ENCODE results near the gene C16orf78. TPM values are rescaled to one million over a fixed set of nuclear protein-coding genes. Genes with fewer than 3 reads are reported as not detected.

Gene C16orf78
- polyA plus RNA-seq, 1 donor from 2014 or later: not detected

- H3K4me2 ChIP-seq (ENCODE audit: low read length): no peak overlapping the region
- no peaks in the 10 kb centered on the region for H3K9me2 ChIP-seq (ENCODE audit: insufficient read depth, low read length)
- H3K27ac ChIP-seq (ENCODE audit: low read length): no peak overlapping the region
- H3K27me3 ChIP-seq (ENCODE audit: insufficient read depth, low read depth, low read length): no peaks in the 10 kb centered on the region
- H3K36me3 ChIP-seq (ENCODE audit: insufficient read depth, low read length): no peaks in the 10 kb centered on the region
- H3F3A ChIP-seq (ENCODE audit: insufficient read depth, low read length, poor library complexity, severe bottlenecking): no peaks in the 10 kb centered on the region
- H3K9me3 ChIP-seq (ENCODE audit: low read length): peaks cover 4% of the 10 kb centered on the region
- TF ChIP-seq CTCF (IDR thresholded peaks at IDR 0.05; ENCODE audit: poor library complexity, severe bottlenecking) (peak; percentile 18), SMC3 (conservative IDR thresholded peaks at IDR 0.05; ENCODE audit: poor library complexity) (no peak)
- no peak overlapping the region for H3K9ac ChIP-seq (ENCODE audit: low read length)
- H3K79me2 ChIP-seq (replicated peaks; ENCODE audit: insufficient read depth, low read length): no peaks in the 10 kb centered on the region
- no peak overlapping the region for H3K4me3 ChIP-seq (ENCODE audit: low read length)
- no peaks in the 10 kb centered on the region for H4K20me1 ChIP-seq (ENCODE audit: insufficient read depth)
- no peak overlapping the region for H2AFZ ChIP-seq (ENCODE audit: low read depth, low read length)
Observed at GRCh38 chr16:49405530-49405929, 31.9 kb downstream of the C16orf78 start.

- H3K27ac ChIP-seq (ENCODE audit: low read length): no peak overlapping the region
- H3K27me3 ChIP-seq (ENCODE audit: insufficient read depth, low read depth, low read length): no peaks in the 10 kb centered on the region
- H3K4me2 ChIP-seq (ENCODE audit: low read length): no peak overlapping the region
- TF ChIP-seq CTCF (IDR thresholded peaks at IDR 0.05; ENCODE audit: poor library complexity, severe bottlenecking) (peak; percentile 98), EZH2 (IDR thresholded peaks at IDR 0.05; ENCODE audit: borderline replicate concordance, insufficient read depth, low read length, poor library complexity, severe bottlenecking) (no peak), SMC3 (conservative IDR thresholded peaks at IDR 0.05; ENCODE audit: poor library complexity) (peak; percentile 100), MXI1 (conservative IDR thresholded peaks at IDR 0.05; ENCODE audit: poor library complexity, severe bottlenecking) (peak; percentile 48), RAD21 (conservative IDR thresholded peaks at IDR 0.05) (peak; percentile 100)
- no peaks in the 10 kb centered on the region for H3F3A ChIP-seq (ENCODE audit: insufficient read depth, low read length, poor library complexity, severe bottlenecking)
- H2AFZ ChIP-seq (ENCODE audit: low read depth, low read length): no peak overlapping the region
- H4K20me1 ChIP-seq (ENCODE audit: insufficient read depth): no peaks in the 10 kb centered on the region
- no peak overlapping the region for H3K9ac ChIP-seq (ENCODE audit: low read length)
- H3K79me2 ChIP-seq (replicated peaks; ENCODE audit: insufficient read depth, low read length): no peaks in the 10 kb centered on the region
- H3K9me2 ChIP-seq (ENCODE audit: insufficient read depth, low read length): no peaks in the 10 kb centered on the region
- H3K4me3 ChIP-seq (ENCODE audit: low read length): no peak overlapping the region
- peaks cover 4% of the 10 kb centered on the region for H3K9me3 ChIP-seq (ENCODE audit: low read length)
- H3K36me3 ChIP-seq (ENCODE audit: insufficient read depth, low read length): no peaks in the 10 kb centered on the region
Observed at GRCh38 chr16:49407873-49408550, 34.4 kb downstream of the C16orf78 start.

- Histone ChIP-seq H2AFZ (ENCODE audit: low read depth, low read length) (no peak overlapping the region), H3K4me3 (ENCODE audit: low read length) (no peak overlapping the region), H3K9me2 (ENCODE audit: insufficient read depth, low read length) (no peaks in the 10 kb centered on the region), H3F3A (ENCODE audit: insufficient read depth, low read length, poor library complexity, severe bottlenecking) (no peaks in the 10 kb centered on the region), H3K4me2 (ENCODE audit: low read length) (no peak overlapping the region), H3K79me2 (replicated peaks; ENCODE audit: insufficient read depth, low read length) (no peaks in the 10 kb centered on the region), H4K20me1 (ENCODE audit: insufficient read depth) (no peaks in the 10 kb centered on the region), H3K27me3 (ENCODE audit: insufficient read depth, low read depth, low read length) (no peaks in the 10 kb centered on the region), H3K9ac (ENCODE audit: low read length) (no peak overlapping the region), H3K9me3 (ENCODE audit: low read length) (no peaks in the 10 kb centered on the region), H3K27ac (ENCODE audit: low read length) (no peak overlapping the region), H3K36me3 (ENCODE audit: insufficient read depth, low read length) (no peaks in the 10 kb centered on the region)
- TF ChIP-seq CTCF (IDR thresholded peaks at IDR 0.05; ENCODE audit: poor library complexity, severe bottlenecking): no peak
Observed at GRCh38 chr16:49409121-49409520, 35.5 kb downstream of the C16orf78 start.

Measured in neural cell (in vitro differentiated cells).